ENCODE data around the gene AUTS2.

DNA sequence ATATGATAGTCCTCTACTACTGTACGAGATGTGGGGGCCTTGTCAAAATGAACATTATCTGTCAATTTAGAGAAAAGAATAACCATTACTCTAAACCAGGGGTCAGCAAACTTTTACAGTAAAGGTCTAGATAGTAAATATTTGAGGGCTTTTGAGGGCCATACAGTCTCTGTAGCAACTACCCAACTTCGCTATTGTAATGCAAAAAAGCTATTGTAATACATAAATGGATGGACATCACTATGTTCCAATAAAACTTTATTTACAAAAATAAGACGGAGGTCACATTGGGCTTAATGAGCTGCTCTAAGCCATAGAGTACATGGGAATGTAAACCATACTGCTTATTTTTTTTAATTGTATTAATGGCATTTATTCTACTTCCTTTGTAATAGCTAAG is 1055.9 kb downstream of the AUTS2 start:
- TF ChIP-seq CTCF (conservative IDR thresholded peaks at IDR 0.05 in 1 of 2, IDR thresholded peaks at IDR 0.05 in 1 of 2; ENCODE audit: low read depth in 1 of 2, low read length in 2 of 2) (no peak), EZH2 (IDR thresholded peaks at IDR 0.05; ENCODE audit: low read length, missing control alignments) (no peak)
